ENCODE measurements around the gene PCMTD2.

The PCMTD2 gene

GRCh38 chr20:64238115-64238825 lies 17.3 kb upstream of the PCMTD2 start:
- FAIRE-seq (peak; percentile 81), DNase-seq (ENCODE audit: insufficient read length, low spot score) (no peak)

DNA sequence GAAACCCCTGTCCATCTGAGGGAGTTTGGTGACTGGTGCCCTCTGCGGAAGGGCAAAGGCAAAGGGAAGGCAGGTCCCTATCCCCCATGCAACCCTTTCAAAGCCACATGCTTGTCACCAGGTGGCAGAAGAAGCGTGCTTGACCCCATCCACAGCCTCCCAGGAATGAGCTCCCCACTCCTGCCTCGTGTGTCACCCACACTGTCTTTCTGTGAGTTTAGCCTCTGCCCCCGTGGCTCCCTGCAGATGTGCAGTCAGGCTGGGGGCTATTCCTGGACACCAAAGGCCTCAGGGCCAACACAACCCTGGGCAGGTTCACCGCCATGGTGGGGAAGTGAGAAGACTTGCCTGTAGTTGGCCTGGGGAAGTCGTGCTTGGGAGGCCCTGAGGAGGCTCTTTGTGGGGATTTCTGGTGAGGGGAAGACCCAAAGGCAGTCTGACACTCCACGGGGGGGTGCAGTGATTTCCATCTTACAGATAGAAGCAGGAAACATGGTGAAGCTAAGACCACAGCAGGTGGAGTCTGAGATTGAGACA lies 16.6 kb upstream of the PCMTD2 start:
- FAIRE-seq (peak; percentile 65), DNase-seq (ENCODE audit: insufficient read length, low spot score) (no peak)

DNA sequence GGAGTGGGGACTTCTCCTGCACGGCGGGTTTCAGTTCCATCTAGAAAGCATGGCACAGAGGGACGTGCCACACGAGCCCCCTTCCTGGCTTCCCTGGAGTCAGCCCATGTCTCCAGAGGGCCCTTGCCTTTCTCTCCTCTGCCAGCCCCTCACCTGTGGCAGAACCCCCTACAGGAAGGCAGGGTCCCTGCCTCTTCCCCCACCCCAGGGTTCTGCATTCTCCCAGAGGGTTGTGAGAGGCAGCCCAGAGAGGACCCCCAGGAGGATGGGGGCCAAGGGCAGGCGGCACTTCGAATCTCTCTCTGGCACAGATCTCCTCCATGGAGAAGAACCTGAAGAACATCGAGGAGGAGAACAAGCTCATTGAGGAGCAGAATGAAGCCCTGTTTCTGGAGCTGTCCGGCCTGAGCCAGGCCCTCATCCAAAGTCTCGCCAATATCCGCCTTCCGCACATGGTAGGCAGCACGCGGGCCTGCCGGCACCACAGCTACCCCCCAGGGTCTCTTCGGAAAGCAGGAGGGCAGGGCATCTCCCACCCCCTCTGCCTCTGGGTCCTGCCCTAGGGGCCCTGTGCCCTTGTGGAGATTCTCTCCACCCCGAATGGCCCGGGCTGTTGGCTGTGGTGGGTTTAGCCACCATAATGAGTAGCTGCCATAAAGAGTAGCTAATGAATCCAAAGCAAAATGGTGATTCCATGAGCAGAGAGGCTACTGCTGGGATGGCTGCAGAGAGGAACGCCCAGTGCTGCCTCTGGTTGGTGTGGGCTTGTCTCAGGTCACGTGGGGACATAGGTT lies 15.9 kb upstream of the PCMTD2 start:
- DNase-seq (ENCODE audit: insufficient read length, low spot score) = no peak
- no peak for FAIRE-seq

DNA sequence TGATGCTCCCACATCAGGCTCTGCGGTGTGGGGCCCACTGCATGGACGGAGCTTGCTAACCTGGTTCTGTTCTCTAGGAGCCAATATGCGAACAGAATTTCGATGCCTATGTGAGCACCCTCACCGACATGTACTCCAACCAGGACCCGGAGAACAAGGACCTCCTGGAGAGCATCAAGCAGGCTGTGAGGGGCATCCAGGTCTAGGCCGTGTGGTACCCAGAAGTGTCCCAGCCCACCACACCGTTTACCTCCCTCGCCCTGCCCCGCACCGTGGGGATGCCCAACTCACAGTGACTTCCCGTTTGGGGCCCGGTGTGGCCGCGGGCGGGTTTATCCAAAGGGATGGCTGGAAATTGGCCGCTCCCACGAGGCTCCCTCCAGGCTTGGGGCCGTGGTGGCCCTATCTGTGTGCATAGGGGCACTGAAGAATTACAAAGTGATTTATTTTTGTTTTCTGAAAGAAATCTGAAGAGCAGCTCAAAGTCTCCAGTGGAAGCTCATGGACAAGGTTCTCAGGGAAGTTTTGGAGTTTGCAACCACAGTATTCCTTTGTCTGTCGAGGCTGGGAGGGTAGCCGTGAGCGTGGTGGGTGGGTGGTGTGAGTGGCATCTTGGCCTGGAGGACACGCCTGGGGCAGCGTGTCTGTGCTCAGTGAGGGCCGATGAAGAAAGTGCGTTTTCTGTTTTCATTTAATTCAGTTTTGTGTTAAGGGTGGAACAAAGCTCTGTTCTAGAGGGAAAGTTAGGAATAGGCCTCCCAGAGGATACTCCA lies 15.1 kb upstream of the PCMTD2 start:
- no peak for DNase-seq (ENCODE audit: insufficient read length, low spot score)

GRCh38 chr20:64241061-64241460 lies 14.5 kb upstream of the PCMTD2 start:
- DNase-seq (ENCODE audit: insufficient read length, low spot score) = no peak
- no peak for FAIRE-seq

More for the DNA sequence above, 15.1 kb upstream of the PCMTD2 start:
- peak; percentile 51 for FAIRE-seq

DNA sequence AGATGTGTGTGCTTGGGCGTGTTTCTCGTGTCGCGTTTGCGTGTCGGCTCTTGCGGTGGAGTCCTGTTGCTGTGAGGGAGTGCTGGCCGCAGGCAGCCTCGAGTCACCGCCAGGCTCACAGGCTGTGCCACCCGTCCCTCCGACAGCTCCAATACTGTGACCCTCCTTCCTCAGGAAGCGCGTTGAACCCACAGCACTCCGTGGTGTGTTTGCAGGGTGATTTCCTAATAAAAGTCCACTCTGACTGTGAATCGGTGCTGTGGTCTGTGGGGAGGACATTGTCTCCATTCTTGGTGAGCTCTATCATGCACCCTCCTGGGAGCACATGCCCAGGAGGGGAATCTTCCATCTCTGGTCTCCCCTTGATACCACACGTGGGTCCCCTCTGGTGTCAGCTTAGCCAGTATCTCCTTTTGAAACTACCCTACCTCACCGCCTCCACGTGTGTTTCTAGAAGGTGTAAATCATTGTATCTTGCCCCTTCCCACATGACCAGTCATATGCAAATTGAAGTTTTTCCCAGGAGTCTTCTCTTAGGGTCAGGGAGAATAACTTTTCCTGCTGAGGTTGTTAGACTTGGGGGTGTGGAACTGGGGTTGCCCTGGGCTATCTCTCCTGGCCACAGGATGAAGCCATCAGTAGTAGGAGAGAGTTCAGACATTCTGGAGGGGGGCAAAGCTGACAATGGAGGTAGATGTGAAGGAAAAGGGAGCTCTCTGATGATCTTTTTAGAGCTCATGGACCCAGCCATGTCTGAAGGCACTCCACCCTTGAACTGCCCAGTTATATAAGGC lies 13.3 kb upstream of the PCMTD2 start:
- DNase-seq (ENCODE audit: insufficient read length, low spot score) (no peak), FAIRE-seq (peak; percentile 68)

GRCh38 chr20:64242797-64243475 lies 12.6 kb upstream of the PCMTD2 start:
- FAIRE-seq = peak; percentile 83

DNA sequence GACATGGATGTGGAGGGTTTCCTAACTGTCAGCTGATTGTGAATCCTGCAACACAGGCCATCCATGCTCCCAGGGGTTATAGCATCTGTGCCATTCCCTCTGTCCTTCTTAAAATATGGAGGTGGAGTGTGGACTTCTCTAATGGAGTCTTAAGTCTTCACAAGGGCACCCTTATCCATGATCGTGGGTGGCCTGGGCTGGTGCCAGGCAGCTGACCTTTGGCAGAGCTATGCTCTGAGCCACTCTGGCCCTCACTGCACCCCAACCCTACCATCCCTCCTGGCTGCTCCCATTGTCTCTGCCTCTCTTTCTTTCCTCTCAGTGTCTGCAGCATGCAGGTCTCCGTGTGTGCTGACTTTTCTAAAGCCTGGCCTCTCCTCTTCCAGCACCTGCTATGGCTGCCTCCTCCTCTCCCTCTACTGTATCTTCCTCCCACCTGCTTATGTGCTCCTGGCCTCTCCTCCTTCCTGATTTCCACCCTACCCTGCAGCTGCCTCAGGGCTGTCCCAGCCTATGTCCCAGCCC lies 11.2 kb upstream of the PCMTD2 start:
- FAIRE-seq (no peak), DNase-seq (ENCODE audit: insufficient read length, low spot score) (no peak)

More at GRCh38 chr20:64242797-64243475, 12.6 kb upstream of the PCMTD2 start:
- DNase-seq (ENCODE audit: insufficient read length, low spot score) = no peak

DNA sequence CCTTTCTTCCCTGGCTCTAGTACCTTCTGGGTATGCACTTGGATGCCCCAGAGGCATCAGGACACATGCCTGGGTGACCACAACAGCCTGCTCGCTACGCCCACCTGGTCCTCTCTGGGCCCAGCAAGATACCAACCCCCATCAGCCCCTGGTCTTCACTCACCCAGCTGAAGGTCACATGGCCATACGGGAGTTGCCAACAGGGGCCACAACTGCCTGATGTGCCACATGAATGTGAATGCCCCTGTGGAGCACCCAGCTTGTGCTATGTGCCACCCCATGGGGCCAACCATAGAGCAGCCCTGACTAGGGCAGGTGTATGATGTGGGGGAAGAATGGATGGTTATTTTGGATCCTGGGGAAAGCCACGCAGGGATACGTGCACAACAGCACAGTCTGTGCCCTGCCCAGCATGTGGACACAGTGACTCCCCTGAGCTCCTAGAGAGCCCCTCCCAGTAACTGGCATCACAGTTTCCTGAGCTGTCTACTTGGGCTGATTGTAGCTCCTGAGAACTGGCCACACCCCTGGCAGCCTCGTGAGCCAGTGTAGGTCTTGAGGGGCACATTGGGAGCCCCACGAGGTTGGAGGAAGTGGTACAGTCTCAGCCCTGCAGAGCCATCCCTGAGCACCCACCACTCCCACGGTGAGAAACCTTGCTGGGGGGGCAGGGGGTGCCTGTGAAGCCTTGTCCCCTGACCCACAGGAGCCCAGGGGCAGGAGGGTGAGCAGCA lies 10.5 kb upstream of the PCMTD2 start:
- FAIRE-seq (peak; percentile 80), DNase-seq (ENCODE audit: insufficient read length, low spot score) (no peak)

DNA sequence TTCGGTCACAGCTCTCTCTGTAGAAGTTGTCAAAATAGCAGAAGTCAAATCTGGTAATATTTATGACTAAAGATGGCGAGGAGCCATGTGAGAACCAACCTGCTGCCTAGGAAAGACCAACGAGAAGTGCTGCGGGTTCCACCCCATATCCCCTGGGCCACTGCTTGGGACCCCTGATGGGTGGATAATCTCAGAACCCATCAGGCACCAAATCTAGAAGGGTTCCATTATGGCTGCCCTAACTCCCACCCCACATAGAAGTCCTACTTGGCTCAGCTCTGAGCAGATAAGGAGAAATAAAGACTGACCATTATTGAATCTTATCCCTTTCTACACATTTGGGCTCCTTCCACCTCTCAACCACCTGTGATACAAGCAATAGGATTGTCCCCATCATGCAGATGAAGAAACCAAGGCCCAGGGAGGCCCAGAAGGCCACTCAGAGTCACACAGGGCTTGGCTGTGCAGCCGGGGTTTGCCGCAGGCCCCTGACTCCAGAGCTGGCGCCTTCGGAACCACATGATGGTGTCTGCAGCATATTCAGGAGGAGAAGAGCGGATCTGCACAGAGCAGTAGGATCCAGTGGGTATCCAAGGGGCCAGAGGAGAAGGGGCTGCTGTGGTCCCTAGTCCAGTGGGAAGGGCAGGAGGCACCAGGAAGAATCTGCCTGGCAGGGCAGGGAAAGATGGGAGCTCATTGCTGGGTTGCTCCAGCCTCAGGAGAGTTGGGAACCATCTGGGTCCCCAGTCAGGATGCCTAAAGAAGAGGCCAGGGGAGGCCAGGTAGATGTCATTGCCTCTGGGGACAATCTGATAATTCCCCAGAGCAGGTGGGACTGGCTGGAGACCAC lies 9.6 kb upstream of the PCMTD2 start:
- no peak for DNase-seq (ENCODE audit: insufficient read length, low spot score)
- no peak for FAIRE-seq

DNA sequence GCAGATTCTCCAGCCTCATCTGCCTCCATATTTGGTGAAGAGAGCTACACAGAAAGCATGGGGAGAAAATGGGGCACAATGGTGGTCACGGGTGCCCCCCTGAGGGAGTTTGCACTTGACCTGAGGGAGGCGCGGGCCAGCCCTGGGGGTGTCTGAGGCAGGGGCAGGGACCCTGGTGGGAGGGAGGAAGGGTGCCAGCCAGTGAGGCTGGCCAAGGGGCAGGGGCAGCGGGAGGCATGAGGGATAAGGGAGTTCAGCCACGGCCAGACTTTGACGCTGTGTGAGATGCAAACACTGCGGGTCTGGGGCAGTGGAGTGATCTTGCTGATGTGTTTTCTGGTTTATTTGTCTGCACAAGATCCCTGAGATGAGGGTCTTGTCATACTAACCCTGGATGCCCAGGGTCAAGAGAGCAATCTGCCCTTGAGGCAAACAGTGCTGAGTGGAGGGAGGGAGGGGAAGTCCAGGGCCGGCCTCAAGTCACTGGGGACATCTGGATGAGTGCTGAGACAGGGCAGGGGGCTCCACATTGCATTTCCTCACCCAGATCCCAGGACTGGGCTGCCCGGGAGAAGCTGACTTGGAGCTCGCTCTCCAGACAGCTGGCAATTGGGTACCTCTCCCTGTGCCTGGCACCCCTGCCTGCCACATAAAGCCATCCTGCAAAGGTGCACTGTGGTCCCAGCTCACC lies 8.8 kb upstream of the PCMTD2 start:
- peak; percentile 68 for FAIRE-seq
- DNase-seq (ENCODE audit: insufficient read length, low spot score) = no peak

DNA sequence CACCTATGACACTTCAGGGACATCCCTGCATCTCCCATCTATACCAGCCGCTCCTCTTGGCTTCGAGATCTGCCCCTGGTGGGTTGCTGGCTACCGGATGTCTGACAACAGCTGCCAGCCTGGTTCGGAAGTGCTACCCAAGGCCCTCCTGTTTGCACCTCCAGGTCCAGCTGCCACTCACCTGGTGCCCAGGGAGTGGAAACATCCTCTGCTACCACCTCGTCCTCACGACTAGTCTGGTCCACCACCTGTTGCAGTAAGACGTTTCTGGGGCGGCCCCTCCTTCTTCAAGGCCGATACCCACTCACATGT lies 8.3 kb upstream of the PCMTD2 start:
- DNase-seq (ENCODE audit: insufficient read length, low spot score) (no peak), FAIRE-seq (peak; percentile 13)

DNA sequence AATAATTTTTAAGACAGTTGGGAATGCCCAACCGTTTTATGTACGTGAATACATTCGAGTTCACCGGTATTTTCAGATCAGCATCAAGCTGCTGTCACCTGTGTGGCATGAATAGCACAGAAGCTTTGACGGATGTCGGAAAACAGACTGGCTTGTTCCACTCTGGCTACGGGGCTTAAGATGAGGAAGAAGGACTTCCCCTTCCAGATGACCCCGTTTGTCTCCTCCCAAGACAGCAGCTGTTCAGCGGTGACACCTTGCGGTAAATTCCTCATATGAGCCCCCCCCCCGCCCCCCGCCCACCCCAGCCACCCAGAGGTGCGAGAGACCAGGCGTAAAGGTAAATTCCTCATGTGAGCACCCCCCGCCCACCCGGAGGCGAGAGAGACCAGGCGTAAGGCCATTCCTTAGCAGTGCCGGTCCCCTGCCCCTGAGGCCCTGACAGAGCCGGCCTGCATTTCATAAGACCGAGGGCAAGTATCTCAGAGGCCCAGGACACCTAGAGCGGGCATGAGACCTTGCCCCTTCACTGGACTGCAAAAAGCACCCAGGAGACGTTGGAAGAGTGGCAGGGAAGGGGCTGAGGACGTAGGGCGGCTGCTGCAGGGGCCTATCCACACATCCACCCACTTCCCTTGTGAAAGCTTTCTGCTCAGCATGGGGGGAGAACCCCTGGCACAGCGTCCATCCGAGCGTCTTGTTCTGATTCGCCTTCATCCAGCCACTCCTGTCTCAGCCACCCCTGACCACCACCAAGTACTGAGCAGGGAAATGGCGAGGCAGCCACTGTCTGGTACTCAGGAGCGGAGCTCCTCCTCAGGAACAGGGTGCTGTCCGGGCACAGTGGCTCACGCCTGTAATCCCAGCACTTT lies 7.3 kb upstream of the PCMTD2 start:
- FAIRE-seq = no peak
- DNase-seq (ENCODE audit: insufficient read length, low spot score) = no peak

GRCh38 chr20:64250027-64250426 lies 5.5 kb upstream of the PCMTD2 start:
- DNase-seq (ENCODE audit: insufficient read length, low spot score) (no peak), FAIRE-seq (no peak)

- DNase-seq (ENCODE audit: insufficient read length, low spot score) (no peak), FAIRE-seq (no peak)
These were observed 2.6 kb upstream of the PCMTD2 start for GRCh38 chr20:64253000-64253383.

DNA sequence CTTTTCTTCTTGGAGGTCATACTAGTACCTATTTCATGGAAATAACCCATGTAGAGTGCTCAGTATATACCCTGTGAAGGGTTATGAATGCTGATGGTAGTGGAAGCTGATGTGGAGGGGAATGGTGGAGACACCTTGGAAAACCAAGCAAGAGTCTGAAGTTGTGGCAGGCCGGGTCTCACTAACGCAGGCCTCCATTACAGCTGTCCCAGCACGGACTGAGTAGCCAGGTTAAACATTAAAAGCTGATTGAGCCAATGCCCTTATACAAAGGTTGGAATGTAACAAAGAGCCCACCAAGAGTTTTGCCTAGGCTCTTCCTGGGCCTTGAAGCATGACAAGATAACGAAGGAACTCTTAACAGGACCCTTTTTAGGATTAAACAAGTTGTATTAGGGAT lies 2.1 kb upstream of the PCMTD2 start:
- DNase-seq (ENCODE audit: insufficient read length, low spot score) (no peak), FAIRE-seq (no peak)

- DNase-seq (ENCODE audit: insufficient read length, low spot score) = no peak
- peak; percentile 48 for FAIRE-seq
These were observed 1.4 kb upstream of the PCMTD2 start for GRCh38 chr20:64254156-64254555.
